GM18870 (cell line): ENCODE measurements around the gene LPIN2.

ENCODE experiments used
- ATAC-seq: cut with Tn5 transposase; IDR thresholded peaks from one replicate; pipeline ENCODE4 v1.9.1; 2021; ENCODE audit warnings: moderate library complexity; ENCODE audit not compliant: unreplicated experiment

LPIN2 gene

DNA sequence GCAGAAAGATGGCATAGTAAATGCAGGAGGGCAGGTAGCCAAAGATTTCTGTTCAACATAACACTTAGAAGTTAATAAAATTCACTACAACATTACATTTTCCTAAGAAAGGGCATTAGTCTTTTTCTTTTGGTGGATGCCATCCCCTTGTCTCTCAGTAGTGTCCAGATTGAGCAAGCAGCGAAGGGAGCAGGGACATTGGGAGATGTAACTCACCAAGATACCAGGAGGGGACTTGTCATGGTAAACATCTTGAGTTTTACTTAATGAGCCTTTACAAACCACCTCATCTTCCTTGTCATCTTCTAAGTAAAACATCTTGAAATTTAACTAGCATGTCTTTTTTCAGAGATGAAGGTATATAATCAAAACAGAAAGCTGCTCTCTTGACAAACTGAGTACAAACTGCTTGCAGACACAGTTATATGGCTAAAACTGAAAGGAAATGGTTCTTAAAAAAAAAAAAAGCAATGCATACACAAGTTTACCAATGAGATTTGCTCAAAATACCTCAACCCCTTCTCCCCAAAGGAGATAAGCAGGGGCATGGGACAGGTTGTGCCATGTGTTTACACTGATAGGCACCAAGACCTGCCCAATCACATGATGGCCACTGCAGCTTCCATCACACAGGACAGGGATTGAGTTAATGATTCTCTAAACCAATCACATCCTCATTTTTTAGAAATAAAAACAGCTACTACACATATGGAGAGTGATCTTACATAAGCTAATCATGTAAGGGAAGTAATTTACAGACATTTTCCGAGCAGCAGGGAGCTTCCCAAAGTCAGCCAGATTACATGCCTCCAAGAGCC is 30.3 kb downstream of the LPIN2 start:
- ATAC-seq = no peak

DNA sequence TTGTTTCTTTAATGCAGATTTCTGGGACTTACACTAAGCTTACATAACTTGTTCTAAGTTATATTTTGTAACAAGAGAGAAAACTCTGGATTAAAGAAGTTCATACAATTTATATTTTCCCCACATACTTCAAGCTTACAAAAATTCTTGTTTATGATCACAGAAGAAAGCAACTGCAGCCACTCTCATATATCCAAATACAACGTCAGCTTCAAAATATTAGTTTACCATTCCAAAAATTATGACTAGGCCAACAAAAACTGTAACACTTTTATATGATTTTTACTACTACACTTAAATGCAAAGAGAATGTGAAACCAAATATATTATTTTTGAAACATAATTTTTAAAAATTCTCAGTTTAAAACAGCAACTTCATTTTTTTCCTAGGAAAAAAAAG is 30.9 kb downstream of the LPIN2 start:
- no peak for ATAC-seq

DNA sequence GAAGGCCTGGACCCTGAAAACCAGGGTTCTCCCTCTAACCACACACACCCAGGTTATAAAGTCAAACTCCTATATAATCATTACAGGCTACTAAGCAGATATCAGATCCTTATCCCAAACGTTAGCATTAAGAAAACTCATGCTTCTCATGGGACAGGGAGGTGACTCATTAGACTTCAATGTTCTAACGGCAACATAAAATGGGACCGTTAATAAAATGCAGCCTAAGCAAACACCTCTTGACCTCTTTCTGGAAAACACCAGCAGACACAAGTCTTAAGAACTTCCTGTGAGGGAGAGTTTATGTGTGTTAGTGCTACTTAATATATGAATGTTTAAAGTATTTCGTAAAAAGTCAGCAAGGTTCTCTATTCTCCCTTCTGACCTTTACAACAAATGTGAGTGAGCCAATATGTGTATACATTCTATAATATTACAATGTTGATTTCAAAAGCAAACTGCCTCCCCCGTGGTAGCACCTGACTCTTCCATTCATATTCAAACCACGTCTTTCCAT is 31.7 kb downstream of the LPIN2 start:
- ATAC-seq = no peak

DNA sequence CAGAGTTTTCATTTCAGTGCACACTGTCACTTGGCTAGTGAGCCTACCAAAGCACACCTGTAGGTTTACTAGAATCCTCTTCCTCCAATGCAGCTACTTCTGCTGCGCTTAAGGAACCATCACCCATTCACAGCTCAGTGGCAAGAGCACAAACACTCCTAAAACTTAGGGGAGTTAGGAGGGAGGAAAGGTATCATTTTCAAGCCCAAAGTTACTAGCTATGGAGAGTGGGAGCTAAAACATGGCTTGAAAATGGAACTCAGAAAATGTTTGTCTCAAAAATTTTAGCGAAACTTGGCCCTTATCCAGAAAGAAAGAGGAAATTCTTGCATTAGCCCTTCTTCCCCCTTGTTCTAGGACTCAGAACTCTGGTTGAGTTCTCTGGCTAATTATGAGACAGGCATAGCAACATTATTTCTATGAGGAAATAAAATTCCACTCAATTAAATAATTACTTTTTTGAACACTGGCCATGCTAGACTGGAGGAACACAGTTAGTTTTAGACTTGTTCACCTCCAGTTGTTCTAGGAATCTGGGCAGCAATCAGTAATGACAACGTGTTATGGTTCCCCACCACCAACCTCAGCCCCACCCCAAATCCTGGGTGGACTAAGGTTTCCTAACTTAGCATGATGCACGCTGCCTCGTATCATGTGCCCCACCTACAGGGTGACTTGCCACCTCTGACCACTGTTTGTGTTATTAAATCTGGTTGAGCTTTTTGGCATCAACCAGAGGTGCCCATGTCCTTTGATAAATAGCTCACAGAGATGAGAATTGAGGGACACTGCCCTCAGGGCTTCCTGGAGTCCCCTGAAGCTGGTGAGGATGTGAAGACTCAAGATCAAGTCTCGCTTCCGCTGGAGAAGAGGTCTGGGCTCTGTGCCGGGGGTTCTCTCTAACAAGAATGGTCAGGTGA is 32.8 kb downstream of the LPIN2 start:
- ATAC-seq = no peak

DNA sequence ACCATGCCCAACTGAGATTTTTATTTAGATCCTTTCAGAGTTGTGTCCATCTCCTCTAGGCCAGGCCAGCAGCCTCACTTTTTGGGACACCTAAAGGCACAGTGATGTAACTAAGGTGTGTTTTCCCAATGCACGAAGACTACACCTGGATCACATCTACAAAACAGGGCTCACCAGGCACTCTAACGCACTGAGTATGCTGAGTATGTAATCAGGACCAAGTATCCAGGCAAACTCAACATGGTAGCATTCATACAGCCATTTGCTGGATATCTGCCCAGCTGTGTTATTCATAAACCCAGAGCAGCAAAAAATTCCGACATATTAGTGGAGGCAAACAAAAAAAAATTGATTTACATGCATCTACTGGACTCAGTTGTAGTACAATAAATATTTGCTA is 33.8 kb downstream of the LPIN2 start:
- no peak for ATAC-seq

DNA sequence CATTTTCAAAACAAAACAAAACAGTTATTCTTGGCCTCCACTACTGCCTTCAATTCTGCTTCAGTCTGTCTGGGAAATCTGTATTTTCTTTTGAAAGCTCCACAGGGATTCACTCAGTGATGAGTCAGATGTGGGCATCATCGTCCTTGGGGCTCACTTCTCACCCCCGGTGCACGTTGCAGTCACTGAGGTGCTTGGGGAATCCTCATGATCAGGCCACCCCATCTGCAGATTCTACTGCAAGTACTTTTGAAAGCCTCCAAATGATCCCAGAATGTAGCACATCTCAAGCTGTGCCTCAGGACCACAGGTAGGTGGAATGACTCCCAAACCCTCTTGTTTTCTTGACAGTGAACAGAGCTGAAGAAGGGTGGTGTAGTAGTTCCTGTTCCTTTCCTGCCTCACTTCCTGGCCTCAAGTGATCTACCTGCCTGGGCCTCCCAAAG is 34.3 kb downstream of the LPIN2 start:
- peak; percentile 33 for ATAC-seq

DNA sequence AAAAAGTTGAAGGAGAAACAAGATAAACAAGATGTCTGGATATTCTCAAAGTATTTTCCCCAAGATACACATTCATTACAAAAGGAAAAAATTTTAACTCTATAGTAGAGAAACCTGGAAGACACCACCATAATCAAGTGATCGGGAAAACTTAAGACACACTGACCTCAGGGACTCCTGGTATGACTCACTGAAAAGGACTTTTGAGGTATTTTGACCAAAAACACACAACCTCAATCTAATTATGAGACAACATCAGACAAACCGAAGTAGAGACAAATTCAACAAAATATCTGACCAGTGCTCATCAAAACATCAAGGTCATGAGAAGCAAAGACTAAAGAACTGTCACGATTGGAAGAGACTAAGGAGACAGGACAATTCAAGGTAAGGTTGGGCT is 34.7 kb downstream of the LPIN2 start:
- peak; percentile 50 for ATAC-seq

DNA sequence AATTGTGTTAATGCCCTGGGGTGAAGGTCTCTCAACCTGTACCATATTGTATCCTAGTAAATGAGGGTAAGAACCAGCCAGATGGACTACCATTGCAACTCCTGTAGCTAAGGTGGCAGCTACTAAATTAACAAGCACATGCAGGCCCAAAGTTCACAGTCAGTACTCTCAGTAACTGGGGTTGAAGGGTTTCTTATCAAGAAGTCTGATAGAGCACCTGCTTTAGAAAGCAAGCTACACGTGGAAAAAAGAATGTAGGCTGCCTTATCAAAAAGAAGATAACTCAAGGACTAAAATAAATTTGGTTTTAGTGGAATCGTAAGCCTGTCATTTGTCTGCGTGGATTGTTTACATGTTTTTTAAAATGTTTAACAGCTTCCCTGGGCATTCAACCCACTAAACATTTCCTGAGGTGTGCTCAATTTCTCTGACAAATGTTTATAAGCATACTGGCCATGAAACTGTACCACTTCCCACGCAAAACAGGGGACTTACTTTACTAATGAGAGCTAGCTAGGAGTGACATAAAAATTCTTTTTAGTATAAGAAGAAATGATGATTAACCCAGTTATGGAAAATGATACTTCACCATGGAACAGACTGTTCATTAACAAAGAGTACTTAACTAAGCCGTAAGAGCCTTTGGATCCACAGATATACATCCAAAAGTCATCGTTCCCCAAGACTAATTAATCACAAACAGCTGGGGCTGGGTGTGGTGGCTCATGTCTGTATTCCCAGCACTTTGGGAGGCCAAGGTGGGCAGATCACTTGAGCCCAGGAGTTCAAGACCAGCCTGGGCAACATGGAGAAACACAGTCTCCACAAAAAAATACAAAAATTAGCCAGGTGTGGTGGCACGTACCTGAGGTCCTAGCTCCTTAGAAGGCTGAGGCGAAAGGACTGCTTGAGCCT is 36.5 kb downstream of the LPIN2 start:
- ATAC-seq = no peak

DNA sequence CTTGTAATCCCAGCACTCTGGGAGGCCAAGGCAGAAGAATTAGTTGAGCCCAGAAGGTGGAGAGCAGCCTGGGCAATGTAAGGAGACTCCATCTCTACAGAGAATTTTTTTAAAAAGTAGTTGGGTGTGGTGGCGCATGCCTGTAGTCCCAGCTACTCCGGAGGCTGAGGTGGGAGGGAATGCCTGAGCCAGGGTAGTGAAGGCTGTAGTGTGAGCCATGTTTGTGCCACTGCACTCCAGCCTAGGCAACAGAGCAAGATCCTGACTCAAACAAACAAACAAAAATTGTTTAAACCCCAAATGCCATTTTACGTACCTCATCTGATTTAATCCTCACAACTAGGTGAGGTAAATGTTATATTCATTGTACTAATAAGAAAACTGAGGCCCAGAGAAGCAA is 38.2 kb downstream of the LPIN2 start:
- no peak for ATAC-seq

DNA sequence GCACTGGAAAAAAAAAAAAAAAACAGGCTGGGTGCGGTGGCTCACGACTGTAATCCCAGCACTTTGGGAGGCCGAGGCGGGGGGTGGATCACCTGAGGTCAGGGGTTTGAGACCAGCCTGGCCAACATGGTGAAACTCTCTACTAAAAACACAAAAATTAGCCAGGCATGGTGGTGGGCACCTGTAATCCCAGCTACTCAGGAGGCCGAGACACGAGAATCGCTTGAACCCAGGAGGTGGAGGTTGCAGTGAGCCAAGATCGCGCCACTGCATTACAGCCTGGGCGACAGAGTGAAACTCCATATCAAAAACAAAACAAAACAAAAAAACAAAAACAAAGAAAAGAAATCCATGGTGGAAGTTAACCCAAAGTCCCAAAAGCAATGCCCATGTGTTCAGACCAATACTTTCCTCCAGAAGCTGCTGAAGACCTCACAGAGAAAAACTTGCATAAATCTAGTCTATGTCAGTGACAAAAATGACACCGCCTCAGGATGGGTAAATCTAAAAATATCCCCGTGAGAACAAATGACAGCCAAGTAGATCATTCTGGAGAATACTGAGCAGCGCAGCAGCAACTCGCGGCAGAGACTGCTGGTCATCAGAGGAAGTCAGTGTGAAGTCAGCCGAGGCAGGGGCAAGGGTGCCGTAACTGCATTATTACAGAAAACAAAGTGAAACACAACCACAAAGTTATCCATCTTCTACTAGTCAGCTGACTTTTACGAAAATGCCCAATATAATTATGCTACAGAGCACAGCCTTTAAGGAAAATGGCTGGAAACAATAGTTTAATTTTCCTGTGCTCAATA is 41.0 kb downstream of the LPIN2 start:
- peak; percentile 87 for ATAC-seq

DNA sequence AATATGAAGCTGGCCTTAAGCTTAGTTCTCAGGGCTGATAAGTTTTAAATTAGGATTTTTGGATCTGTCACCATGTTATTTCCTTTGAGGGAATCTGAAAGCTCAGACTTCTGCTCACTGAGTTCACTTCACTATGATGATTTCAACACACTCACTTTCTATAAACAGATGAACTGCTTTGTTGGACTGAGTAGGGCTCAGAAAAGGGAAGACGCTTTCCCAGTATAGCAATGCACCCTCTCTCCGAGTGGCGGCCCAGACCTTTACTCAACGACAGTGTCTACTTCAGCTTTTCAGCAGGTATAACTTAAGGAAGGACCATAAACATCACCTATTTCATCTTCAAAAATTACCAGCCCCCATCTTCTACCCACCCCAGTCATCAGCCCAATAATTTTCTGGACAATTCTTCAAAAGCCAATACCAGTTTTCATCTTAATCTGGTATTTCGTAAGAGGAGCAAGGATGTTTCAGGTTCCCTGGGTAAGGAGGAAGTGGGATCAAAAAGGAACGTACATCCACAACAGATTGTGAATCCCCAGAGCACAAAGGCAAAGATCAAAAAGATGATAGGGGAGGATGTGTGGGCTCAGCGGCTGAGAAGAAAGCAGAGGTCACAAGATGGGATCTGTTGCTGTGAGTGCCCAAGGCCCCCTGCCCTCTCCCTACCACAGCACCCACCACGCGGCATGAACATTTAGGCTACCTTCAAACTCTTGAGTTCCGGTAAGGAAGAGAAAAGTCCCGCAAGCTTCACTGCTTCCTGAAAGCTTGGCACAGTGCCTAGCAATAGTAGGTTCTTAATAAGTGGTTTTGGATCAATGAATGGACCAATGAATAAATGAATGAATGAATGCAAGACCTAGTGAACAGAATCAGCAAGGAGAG is 41.9 kb downstream of the LPIN2 start:
- no peak for ATAC-seq

DNA sequence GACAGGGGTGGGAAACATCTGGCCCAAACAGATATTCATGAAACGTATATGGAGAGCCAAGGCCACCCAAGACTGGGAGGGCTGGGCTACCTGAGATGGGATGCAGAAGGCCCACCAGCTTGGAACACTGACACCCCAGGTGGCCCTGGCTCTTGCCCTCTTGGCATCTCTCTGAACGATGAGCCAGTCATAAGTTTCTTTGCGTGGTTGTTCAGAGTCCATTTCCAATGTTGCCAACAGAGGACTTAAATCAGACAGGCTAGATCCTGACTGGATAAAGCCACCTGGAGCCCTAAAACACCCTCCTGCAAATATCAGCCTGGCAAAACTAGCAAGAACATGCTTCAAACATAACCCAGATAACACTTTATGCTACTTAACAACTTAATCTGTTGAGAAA is 42.6 kb downstream of the LPIN2 start:
- no peak for ATAC-seq

DNA sequence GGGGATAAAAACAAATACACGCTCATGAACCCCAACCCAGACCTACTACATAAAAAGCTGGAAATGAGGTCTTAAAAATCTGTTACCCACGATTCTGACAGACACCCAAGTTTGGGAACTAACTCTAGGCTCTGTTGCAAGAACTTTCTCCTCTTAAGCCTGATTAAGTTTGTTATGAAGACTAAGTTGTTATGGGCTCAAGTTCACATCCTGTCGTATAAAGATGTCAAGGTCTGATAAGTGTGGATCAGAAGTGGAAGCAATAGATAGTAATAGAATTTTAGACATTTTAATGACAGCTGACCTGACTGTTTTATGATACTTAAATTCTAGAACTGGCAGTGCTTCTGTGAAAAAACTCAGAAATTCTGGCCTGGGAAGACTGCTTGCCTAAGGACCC is 43.2 kb downstream of the LPIN2 start:
- ATAC-seq = no peak

DNA sequence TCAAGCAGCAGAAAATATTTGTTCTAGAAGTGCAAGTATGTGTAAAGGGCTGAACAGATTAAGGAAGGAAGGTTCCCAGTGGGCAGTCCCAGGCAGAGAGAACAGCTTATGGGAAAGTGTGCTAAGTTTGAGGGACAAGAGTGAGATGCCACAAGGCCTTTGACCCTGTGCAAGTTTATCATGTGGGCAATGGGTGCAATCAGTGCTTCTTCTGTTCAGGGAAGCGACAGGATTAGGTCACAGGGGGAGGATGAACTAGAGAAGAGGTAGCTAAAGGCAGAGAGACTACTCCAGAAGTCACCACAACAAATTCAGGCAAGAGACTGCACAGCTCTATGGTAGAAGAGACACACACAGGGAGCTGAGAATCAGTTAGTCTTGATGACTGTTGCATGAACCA is 44.3 kb downstream of the LPIN2 start:
- ATAC-seq = no peak

DNA sequence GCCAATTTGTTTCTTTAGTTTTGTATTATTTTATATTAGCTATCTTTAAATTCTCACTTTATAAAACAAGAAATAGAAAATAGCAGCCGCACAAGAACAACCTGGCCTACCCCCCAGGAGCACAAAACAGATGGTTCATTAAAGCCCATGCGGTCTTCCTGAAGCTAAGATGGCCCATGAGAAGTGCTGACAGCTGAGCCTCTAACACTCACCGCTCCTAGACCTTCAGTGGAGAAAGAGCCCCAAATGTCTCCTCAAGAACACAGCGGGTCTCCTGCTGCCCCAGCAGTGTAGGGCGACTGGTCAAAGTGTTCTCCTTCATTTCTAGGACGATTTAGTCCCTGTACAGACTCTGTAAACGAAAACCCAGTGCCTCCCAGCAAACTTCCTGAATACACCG is 45.1 kb downstream of the LPIN2 start:
- no peak for ATAC-seq

DNA sequence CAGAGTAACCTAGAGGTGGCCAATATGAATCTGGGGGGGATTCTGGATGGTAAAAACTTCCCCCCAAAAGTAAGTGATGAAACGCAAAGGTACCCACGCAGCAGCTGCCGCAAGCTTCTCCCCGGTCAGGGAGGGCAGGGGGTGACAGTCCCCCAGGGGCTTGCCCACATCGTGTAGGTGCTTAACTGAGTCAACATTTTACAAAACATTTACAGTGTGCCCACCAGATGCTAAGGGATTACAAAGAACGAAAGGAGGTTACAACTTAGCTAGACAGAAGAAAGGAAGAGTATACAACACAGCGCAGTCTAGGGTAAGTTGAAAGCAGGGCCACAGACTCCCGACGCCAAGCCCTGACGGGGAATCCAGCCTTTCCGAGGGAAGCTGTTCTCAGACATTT is 45.6 kb downstream of the LPIN2 start:
- ATAC-seq = no peak

DNA sequence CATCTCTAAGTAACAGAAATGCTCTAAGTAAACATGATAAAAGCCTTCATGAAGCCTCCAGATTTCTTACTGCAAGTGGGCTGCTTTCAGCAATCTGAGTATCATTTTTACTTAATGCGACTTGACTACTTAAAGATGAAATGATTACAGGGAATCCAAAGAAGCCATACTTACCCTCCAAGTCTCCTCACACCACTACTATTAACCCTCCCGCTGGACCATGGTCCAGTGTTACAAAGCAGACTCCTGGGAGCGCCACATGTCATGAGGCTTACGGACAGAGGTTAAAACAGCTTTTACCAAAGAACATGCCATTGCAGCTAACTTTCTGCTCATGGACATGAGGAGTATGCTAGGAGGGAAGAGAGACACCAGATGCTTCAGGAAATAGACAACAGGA is 46.4 kb downstream of the LPIN2 start:
- ATAC-seq = no peak

DNA sequence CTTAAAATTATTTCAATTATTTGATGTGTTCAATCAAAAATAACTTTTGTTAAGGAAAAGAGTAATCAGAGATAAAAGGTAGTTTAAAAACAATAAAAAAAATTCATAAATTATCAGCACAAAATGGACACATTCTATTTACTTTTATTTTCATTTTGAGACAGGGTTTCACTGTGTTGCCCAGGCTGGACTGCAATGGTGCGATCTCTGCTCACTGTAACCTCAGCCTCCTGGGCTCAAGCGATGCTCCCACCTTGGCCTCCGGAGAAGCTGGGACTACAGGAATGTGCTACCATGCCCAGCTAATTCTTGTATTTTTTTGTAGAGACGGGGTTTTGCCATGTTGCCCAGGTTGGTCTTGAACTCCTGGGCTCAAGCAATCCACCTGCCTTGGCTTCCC is 47.1 kb downstream of the LPIN2 start:
- ATAC-seq = no peak
